Measurements from ENCODE around the gene TGM6. TPM values are rescaled to one million over a fixed set of nuclear protein-coding genes. Genes with fewer than 3 reads are reported as not detected.

Gene TGM6
- total RNA-seq, 4 donors from 2014 or later, result not detected

DNA sequence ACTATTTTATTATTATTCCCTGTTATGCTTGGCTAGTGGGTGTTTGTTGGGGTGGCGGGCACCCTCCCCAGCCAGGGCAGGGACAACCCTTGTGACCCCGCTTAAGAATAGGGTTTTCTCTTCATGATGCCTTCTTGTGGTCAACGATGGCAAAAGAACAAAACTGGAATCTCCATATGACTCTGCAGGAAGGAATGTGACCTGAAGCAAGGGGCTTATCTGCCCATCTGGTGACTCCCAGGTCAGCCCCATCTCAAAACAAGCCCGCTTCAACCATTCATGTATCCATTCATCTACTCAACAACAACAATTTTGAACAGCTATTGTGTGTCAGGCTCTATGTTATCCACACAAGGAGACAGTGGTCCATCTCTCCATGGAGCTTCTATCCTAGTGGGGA is 30.9 kb upstream of the TGM6 start:
- TF ChIP-seq POLR2A (IDR thresholded peaks at IDR 0.05), result no peak
- no peaks in the 10 kb centered on the region for H3K36me3 ChIP-seq

DNA sequence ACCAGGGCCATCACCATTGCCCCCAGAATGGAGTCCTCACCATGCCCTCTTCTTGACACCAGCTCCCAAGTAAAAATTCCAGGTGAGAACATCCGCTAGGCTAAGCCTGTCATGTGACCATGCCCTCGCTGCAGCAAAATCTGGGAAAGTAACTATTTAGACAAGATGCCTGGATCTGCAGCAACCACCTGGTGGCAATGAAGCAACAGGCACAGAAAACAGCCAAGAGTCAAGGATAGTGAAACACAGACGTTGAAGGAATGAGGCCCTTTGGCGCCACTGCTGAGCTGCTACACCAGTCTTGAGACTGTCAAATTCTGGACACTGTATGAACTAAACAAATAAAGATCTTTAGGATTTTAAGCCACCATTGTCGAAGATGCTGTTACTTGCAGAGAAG is 30.1 kb upstream of the TGM6 start:
- intact Hi-C loops (cut with DNase I; ENCODE audit: low total_unique reads), result no loop called here
- no peaks in the 10 kb centered on the region for H3K36me3 ChIP-seq
- no peaks in the 10 kb centered on the region for H3K9me3 ChIP-seq
- no peaks in the 10 kb centered on the region for H3K4me1 ChIP-seq
- no peak for DNase-seq
- H3K4me3 ChIP-seq, result no peak overlapping the region
- no peak for TF ChIP-seq POLR2A (IDR thresholded peaks at IDR 0.05)
- H3K27me3 ChIP-seq, result no peaks in the 10 kb centered on the region
- H3K27ac ChIP-seq, result no peak overlapping the region

More for the DNA sequence above, 30.9 kb upstream of the TGM6 start:
- Histone ChIP-seq H3K9me3 (no peaks in the 10 kb centered on the region), H3K27me3 (no peaks in the 10 kb centered on the region), H3K27ac (no peak overlapping the region), H3K4me1 (no peaks in the 10 kb centered on the region), H3K4me3 (no peak overlapping the region)
- DNase-seq, result no peak
- intact Hi-C loops (cut with DNase I; ENCODE audit: low total_unique reads), result no loop called here

DNA sequence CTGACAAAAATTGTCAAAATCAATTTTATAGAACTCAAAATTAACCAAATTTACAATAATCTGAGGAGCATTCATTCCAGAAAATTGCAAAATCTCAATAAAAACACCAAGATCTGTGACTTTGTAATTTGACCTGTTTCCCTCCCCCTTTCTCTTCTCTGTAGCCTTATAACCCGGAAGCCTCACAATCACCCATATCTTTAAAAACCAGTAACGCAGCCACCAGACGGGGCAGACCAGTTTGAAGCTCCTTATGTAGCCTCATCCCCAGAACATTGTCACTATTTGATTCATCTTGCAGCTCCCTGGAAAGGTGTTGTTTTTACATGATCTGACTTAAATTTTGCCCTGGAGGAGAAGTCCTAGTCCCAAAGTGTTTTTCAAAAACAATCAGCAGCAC is 27.5 kb upstream of the TGM6 start:
- no peaks in the 10 kb centered on the region for H3K27me3 ChIP-seq
- TF ChIP-seq, protein P1, sequence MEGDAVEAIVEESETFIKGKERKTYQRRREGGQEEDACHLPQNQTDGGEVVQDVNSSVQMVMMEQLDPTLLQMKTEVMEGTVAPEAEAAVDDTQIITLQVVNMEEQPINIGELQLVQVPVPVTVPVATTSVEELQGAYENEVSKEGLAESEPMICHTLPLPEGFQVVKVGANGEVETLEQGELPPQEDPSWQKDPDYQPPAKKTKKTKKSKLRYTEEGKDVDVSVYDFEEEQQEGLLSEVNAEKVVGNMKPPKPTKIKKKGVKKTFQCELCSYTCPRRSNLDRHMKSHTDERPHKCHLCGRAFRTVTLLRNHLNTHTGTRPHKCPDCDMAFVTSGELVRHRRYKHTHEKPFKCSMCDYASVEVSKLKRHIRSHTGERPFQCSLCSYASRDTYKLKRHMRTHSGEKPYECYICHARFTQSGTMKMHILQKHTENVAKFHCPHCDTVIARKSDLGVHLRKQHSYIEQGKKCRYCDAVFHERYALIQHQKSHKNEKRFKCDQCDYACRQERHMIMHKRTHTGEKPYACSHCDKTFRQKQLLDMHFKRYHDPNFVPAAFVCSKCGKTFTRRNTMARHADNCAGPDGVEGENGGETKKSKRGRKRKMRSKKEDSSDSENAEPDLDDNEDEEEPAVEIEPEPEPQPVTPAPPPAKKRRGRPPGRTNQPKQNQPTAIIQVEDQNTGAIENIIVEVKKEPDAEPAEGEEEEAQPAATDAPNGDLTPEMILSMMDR (IDR thresholded peaks at IDR 0.05), result no peak
- TF ChIP-seq POLR2A (IDR thresholded peaks at IDR 0.05), result no peak
- no peak overlapping the region for H3K27ac ChIP-seq
- intact Hi-C loops (cut with DNase I; ENCODE audit: low total_unique reads), result no loop called here
- H3K9me3 ChIP-seq, result no peaks in the 10 kb centered on the region
- H3K4me3 ChIP-seq, result no peak overlapping the region
- DNase-seq, result no peak
- no peaks in the 10 kb centered on the region for H3K36me3 ChIP-seq
- no peaks in the 10 kb centered on the region for H3K4me1 ChIP-seq

DNA sequence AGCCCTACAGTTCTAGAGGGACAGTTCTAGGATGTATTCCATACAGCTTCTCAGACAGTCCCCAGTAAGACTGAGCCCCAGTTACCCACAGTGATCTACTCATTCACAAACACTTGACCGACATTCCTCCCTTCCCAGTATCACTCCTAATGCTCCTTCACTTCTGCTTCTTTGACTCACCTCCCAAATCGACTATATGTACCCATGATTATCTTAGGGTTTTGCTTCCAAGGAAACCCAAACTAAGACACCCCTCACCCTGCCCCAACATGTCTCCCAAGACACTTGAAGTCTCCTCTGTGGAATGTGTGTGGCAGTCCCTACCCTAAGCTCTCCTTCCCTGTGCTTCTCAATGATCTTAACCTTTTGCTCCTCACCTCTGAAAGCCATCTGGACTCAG is 23.6 kb upstream of the TGM6 start:
- Histone ChIP-seq H3K27ac (no peak overlapping the region), H3K36me3 (no peaks in the 10 kb centered on the region), H3K4me1 (no peaks in the 10 kb centered on the region), H3K27me3 (no peaks in the 10 kb centered on the region), H3K4me3 (no peak overlapping the region), H3K9me3 (peaks cover 0 to 2% of the 10 kb centered on the region in 2 donors)
- intact Hi-C loops (cut with DNase I; ENCODE audit: low total_unique reads), result no loop called here
- no peak for DNase-seq
- no peak for TF ChIP-seq POLR2A (IDR thresholded peaks at IDR 0.05)
- TF ChIP-seq, protein P1 (IDR thresholded peaks at IDR 0.05), result no peak

DNA sequence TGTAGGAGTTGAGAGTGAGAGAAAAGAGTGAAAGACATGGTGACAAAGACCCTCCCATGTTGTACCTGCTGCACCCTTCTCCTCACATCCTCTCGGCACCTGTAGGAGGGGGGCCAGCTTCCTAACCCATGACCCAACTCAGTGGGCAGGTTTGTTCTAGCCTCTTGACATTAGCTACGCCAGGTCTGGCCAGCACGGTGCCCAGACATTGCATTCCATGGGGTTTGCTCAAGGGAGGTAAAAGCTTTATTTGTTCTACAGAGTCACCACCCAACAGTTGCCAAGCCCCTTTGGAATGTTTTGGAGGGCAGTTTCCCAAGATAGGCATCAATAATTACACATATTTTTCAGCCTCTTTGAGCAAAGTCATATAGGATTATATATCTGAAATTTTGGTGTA is 22.7 kb upstream of the TGM6 start:
- Histone ChIP-seq H3K36me3 (no peaks in the 10 kb centered on the region), H3K27me3 (no peaks in the 10 kb centered on the region), H3K4me3 (no peak overlapping the region), H3K9me3 (peaks cover 0 to 3% of the 10 kb centered on the region in 2 donors), H3K27ac (no peak overlapping the region), H3K4me1 (no peaks in the 10 kb centered on the region)
- no peak for TF ChIP-seq POLR2A (IDR thresholded peaks at IDR 0.05)
- TF ChIP-seq, protein P1 (IDR thresholded peaks at IDR 0.05), result no peak
- no peak for DNase-seq
- intact Hi-C loops (cut with DNase I; ENCODE audit: low total_unique reads), result no loop called here

DNA sequence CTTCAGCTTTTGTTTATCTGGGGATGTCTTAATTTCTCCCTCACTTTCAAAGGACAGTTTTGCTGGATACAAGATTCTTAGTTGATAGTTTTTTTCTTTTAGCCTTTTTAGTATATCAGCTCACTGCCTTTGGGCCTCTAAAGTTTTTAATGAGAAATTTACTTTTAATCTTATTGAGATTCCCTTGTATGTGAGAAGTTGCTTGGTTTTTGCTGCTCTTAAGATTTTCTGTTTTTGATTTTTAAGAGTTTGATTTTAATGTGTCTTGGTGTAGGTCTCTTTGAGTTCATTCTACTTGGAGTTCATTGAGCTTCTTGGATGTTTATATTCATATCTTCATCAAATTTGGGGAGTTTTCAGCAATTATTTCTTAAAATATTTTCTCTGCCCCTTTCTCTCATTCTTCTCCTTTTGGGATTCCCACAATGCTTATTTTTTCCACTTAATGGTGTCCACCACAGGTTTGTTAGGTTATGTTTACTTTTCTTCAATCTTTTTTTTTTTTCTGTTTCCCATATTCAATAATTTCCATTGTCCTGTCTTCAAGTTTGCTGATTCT is 19.6 kb upstream of the TGM6 start:
- TF ChIP-seq POLR2A (IDR thresholded peaks at IDR 0.05), result no peak
- TF ChIP-seq, protein P1 (IDR thresholded peaks at IDR 0.05), result no peak
- peaks cover 0 to 3% of the 10 kb centered on the region in 2 donors for H3K9me3 ChIP-seq
- no peaks in the 10 kb centered on the region for H3K4me1 ChIP-seq

More for the DNA sequence above, 19.6 kb upstream of the TGM6 start:
- Histone ChIP-seq H3K27me3 (no peaks in the 10 kb centered on the region), H3K4me3 (no peak overlapping the region), H3K27ac (no peak overlapping the region), H3K36me3 (no peaks in the 10 kb centered on the region)
- intact Hi-C loops (cut with DNase I; ENCODE audit: low total_unique reads), result no loop called here
- DNase-seq, result no peak

All from uterus (tissue), 4 donors.